GM19395 (cell line): Measurements from ENCODE around the gene EML3.

Source experiments
- ATAC-seq: cut with Tn5 transposase; IDR thresholded peaks from one replicate; pipeline ENCODE4 v1.9.1; 2021; ENCODE audit warnings: mild to moderate bottlenecking, moderate library complexity; ENCODE audit not compliant: unreplicated experiment

Gene EML3

DNA sequence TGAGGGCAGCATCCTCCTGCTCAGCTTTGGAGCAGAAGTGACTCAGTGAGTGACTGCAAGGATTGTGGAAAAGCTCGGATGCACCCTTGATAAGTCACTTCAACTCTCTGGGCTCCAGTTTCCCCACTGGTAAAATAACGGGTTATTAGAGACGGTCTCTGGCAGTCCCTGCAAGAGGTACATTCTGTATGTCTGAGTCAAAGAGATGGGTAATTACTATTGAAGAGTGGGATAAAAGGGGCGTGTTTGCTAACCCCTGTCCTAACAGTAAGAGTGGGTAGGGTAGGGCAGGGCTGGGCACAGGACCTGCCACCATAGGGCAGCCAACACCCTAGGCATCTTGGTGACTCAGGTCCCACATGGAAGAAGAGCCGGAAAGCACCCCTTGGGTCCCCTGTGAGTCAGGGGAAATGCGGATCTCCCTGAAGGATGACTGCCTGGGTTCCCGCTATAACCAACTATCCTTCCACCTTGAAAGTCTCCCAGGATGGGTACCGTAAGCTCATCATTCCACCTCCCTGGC lies 58.7 kb downstream of the EML3 start:
- no peak for ATAC-seq

DNA sequence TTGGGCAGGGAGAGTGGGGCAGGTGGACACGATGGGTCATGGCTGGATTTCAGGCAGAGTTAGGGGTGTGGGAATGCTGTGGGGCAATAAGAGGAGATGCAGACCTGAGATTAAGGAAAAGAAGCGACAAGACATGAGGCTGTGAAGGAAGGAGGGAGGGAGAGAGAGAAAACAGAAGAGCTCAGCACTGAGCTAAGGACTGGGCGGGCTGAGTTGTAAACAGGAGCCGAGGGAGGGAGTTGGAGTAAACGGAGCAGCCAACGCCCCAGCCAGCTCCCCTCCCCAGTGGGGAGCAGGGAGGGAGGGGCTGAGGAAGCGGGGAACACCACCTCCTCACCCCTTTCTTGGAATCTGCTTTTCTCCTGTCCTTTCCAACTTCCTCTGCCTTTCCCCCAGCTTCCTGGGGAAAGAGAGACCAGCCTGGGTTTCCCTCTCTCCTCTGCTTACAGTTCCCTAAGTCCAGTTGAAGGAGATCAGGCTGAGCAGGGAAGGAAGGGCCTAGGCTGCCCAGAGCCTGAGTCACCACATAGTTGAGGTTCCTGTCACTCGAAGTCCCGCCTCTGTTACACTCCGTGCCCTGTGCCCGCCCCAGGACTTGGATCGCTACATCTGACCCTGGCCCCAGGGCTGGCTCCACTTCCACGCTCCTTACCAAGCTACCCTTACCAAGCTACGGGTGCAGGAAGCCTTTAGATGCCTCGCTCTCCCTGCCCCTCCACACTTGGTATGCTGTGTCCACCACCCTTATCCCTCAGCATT lies 59.3 kb downstream of the EML3 start:
- ATAC-seq: no peak

DNA sequence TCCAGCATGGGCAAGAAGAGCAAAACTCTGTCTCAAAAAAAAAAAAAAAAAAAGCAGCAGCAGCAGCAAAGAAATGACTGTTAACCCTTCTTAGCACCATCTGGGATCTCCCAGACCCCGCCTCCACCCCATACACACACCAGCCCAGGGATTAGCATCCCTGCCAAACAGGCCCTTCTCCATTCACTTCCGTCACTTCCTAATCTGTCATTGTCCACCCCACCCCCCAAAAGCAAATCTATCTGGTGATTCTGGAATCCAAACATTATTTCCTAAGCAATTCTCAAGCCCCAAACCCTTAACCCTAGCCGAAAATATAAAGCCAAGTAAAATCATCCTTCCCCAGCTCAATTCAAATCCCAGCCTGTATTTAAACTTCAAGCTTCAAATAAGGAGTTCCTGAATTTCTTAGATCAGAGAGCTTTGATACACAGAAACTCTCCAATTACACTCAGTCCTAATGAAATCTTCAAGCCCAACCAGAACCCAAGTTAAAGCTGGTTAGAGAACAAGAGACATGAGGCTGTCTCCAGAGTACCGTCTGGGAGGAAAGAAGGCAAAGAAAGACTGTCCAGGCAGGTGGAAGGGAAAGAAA lies 60.0 kb downstream of the EML3 start:
- ATAC-seq: no peak
